ENCODE results near the gene PRXL2A. TPM values are rescaled to one million over a fixed set of nuclear protein-coding genes. Genes with fewer than 3 reads are reported as not detected.

PRXL2A gene
- total RNA-seq (2022; extraction: Qiagen RNA extraction; ENCODE audit: low read depth) = 40.7 to 49.9 TPM (median 45.7 TPM) in 5 replicates

GRCh38 chr10:80408242-80409101, at the start of gene PRXL2A:
TSS of gene PRXL2A (plus strand) at chr10:80408551. CDS start at chr10:80420468, 11,917 bp downstream.

GRCh38 chr10:80453842-80454512, 45.6 kb downstream of the PRXL2A start, which contains the start of gene TSPAN14:
TSS of gene TSPAN14 (plus strand) at chr10:80454310. CDS start at chr10:80489234, 34,924 bp downstream.

Other genes starting within 250 kb of the PRXL2A start
- gene ANXA11, start 203.0 kb upstream of the PRXL2A start, total RNA-seq (2022; extraction: Qiagen RNA extraction; ENCODE audit: low read depth) = 167 to 255 TPM (median 199 TPM) in 5 replicates
- 0.09 to 0.22 TPM in 2 of 5 replicates, not detected in the others for gene MAT1A, start 118.9 kb upstream of the PRXL2A start, total RNA-seq (2022; extraction: Qiagen RNA extraction; ENCODE audit: low read depth)
- not detected in 5 replicates for gene DYDC1, start 51.8 kb upstream of the PRXL2A start, total RNA-seq (2022; extraction: Qiagen RNA extraction; ENCODE audit: low read depth)
- gene DYDC2, start 51.8 kb upstream of the PRXL2A start, total RNA-seq (2022; extraction: Qiagen RNA extraction; ENCODE audit: low read depth) = 0.07 to 0.16 TPM (median 0.13 TPM) in 3 of 5 replicates, not detected in the others
- gene TSPAN14, start 45.8 kb downstream of the PRXL2A start, total RNA-seq (2022; extraction: Qiagen RNA extraction; ENCODE audit: low read depth) = 106 to 151 TPM (median 131 TPM) in 5 replicates
- not detected in 5 replicates for gene SH2D4B, start 129.4 kb downstream of the PRXL2A start, total RNA-seq (2022; extraction: Qiagen RNA extraction; ENCODE audit: low read depth)

Measured in A549 treated with RU486 at 1 μM for 4 hours (cell line).